Measurements from ENCODE around the gene EYS.
A peak's percentile ranks its signal among the peaks of the same experiment; 100 is the strongest.

EYS gene

GRCh38 chr6:64230530-64230929 lies 1476.5 kb downstream of the EYS start:
- no peak for DNase-seq
- no peaks in the 10 kb centered on the region for H3K79me1 ChIP-seq (replicated peaks; ENCODE audit: low read length, poor library complexity, severe bottlenecking)
- no peak overlapping the region for H3K23ac ChIP-seq (ENCODE audit: low read length in 2 of 2)
- H3K27ac ChIP-seq (ENCODE audit: low read length, poor library complexity, severe bottlenecking) = no peak overlapping the region
- H4K91ac ChIP-seq (ENCODE audit: low read length) = no peak overlapping the region
- peak overlapping the region in 1 of 2 experiments; percentile 14 for H2BK12ac ChIP-seq (ENCODE audit: low read length in 2 of 2)
- 73% methylated on average over 1 of the region's 1 CpG for WGBS
- H3K18ac ChIP-seq (ENCODE audit: low read depth in 1 of 2, low read length in 2 of 2) = no peak overlapping the region
- H3K9me3 ChIP-seq (ENCODE audit: control insufficient read depth, low read length) = no peaks in the 10 kb centered on the region
- no peak overlapping the region for H3K4me2 ChIP-seq (ENCODE audit: low read length, poor library complexity, severe bottlenecking)
- no peak overlapping the region for H3K9ac ChIP-seq (ENCODE audit: low read length)
- H3K36me3 ChIP-seq (ENCODE audit: control insufficient read depth in 1 of 2, insufficient read depth in 2 of 2, low read depth in 1 of 2, low read length in 2 of 2) = no peaks in the 10 kb centered on the region
- no peak overlapping the region for H3K4ac ChIP-seq (ENCODE audit: low read depth in 1 of 2, low read length in 2 of 2)
- no peak overlapping the region for H3K14ac ChIP-seq (ENCODE audit: low read length in 2 of 2)
- H3K4me3 ChIP-seq (ENCODE audit: insufficient read depth in 1 of 2, low read depth in 1 of 2, low read length in 2 of 2) = no peak overlapping the region
- H2BK15ac ChIP-seq (ENCODE audit: low read depth, poor library complexity, severe bottlenecking) = no peak overlapping the region
- H3K27me3 ChIP-seq (ENCODE audit: control insufficient read depth in 1 of 2, insufficient read depth in 1 of 2, low read length in 2 of 2) = no peaks in the 10 kb centered on the region
- no peak overlapping the region for H2BK120ac ChIP-seq (ENCODE audit: low read depth, low read length)
- H2AFZ ChIP-seq (ENCODE audit: low read depth, low read length) = no peak overlapping the region
- no peak overlapping the region for H2BK5ac ChIP-seq (ENCODE audit: low read depth, low read length, poor library complexity, severe bottlenecking)
- no peak overlapping the region for H4K8ac ChIP-seq (ENCODE audit: low read length)
- no peak overlapping the region for H2AK5ac ChIP-seq (ENCODE audit: low read length, severe bottlenecking)
- H3K4me1 ChIP-seq (ENCODE audit: control insufficient read depth, insufficient read depth, low read depth, low read length) = no peaks in the 10 kb centered on the region

GRCh38 chr6:64227863-64228262 lies 1479.2 kb downstream of the EYS start:
- H3K14ac ChIP-seq (ENCODE audit: low read length in 2 of 2) = no peak overlapping the region
- H3K9me3 ChIP-seq (ENCODE audit: control insufficient read depth, low read length) = no peaks in the 10 kb centered on the region
- no peak overlapping the region for H2BK12ac ChIP-seq (ENCODE audit: low read length in 2 of 2)
- no peaks in the 10 kb centered on the region for H3K36me3 ChIP-seq (ENCODE audit: control insufficient read depth in 1 of 2, insufficient read depth in 2 of 2, low read depth in 1 of 2, low read length in 2 of 2)
- no CpG with 5 or more reads among the region's 1 CpG for WGBS
- H3K27ac ChIP-seq (ENCODE audit: low read length, poor library complexity, severe bottlenecking) = no peak overlapping the region
- no peak overlapping the region for H3K9ac ChIP-seq (ENCODE audit: low read length)
- no peak overlapping the region for H3K4me2 ChIP-seq (ENCODE audit: low read length, poor library complexity, severe bottlenecking)
- H3K4me3 ChIP-seq (ENCODE audit: insufficient read depth in 1 of 2, low read depth in 1 of 2, low read length in 2 of 2) = no peak overlapping the region
- H2AK5ac ChIP-seq (ENCODE audit: low read length, severe bottlenecking) = no peak overlapping the region
- no peak overlapping the region for H2BK120ac ChIP-seq (ENCODE audit: low read depth, low read length)
- H4K8ac ChIP-seq (ENCODE audit: low read length) = no peak overlapping the region
- H2BK5ac ChIP-seq (ENCODE audit: low read depth, low read length, poor library complexity, severe bottlenecking) = no peak overlapping the region
- H3K18ac ChIP-seq (ENCODE audit: low read depth in 1 of 2, low read length in 2 of 2) = no peak overlapping the region
- H3K4me1 ChIP-seq (ENCODE audit: control insufficient read depth, insufficient read depth, low read depth, low read length) = no peaks in the 10 kb centered on the region
- H2BK15ac ChIP-seq (ENCODE audit: low read depth, poor library complexity, severe bottlenecking) = no peak overlapping the region
- no peaks in the 10 kb centered on the region for H3K27me3 ChIP-seq (ENCODE audit: control insufficient read depth in 1 of 2, insufficient read depth in 1 of 2, low read length in 2 of 2)
- no peak overlapping the region for H3K23ac ChIP-seq (ENCODE audit: low read length in 2 of 2)
- no peak for DNase-seq
- no peaks in the 10 kb centered on the region for H3K79me1 ChIP-seq (replicated peaks; ENCODE audit: low read length, poor library complexity, severe bottlenecking)
- no peak overlapping the region for H2AFZ ChIP-seq (ENCODE audit: low read depth, low read length)
- no peak overlapping the region for H3K4ac ChIP-seq (ENCODE audit: low read depth in 1 of 2, low read length in 2 of 2)
- no peak overlapping the region for H4K91ac ChIP-seq (ENCODE audit: low read length)

- Histone ChIP-seq H3K27me3 (ENCODE audit: control insufficient read depth in 1 of 2, insufficient read depth in 1 of 2, low read length in 2 of 2) (no peaks in the 10 kb centered on the region), H3K18ac (ENCODE audit: low read depth in 1 of 2, low read length in 2 of 2) (no peak overlapping the region), H2BK5ac (ENCODE audit: low read depth, low read length, poor library complexity, severe bottlenecking) (no peak overlapping the region), H2BK12ac (ENCODE audit: low read length in 2 of 2) (no peak overlapping the region), H4K8ac (ENCODE audit: low read length) (no peak overlapping the region), H3K9me3 (ENCODE audit: control insufficient read depth, low read length) (no peaks in the 10 kb centered on the region), H4K91ac (ENCODE audit: low read length) (no peak overlapping the region), H2BK15ac (ENCODE audit: low read depth, poor library complexity, severe bottlenecking) (no peak overlapping the region), H2AFZ (ENCODE audit: low read depth, low read length) (no peak overlapping the region), H2BK120ac (ENCODE audit: low read depth, low read length) (no peak overlapping the region), H3K4me1 (ENCODE audit: control insufficient read depth, insufficient read depth, low read depth, low read length) (no peaks in the 10 kb centered on the region), H3K14ac (ENCODE audit: low read length in 2 of 2) (no peak overlapping the region), H3K79me1 (replicated peaks; ENCODE audit: low read length, poor library complexity, severe bottlenecking) (no peaks in the 10 kb centered on the region), H3K4me2 (ENCODE audit: low read length, poor library complexity, severe bottlenecking) (no peak overlapping the region), H3K36me3 (ENCODE audit: control insufficient read depth in 1 of 2, insufficient read depth in 2 of 2, low read depth in 1 of 2, low read length in 2 of 2) (no peaks in the 10 kb centered on the region), H3K4ac (ENCODE audit: low read depth in 1 of 2, low read length in 2 of 2) (no peak overlapping the region), H2AK5ac (ENCODE audit: low read length, severe bottlenecking) (no peak overlapping the region), H3K23ac (ENCODE audit: low read length in 2 of 2) (no peak overlapping the region), H3K27ac (ENCODE audit: low read length, poor library complexity, severe bottlenecking) (no peak overlapping the region), H3K9ac (ENCODE audit: low read length) (no peak overlapping the region), H3K4me3 (ENCODE audit: insufficient read depth in 1 of 2, low read depth in 1 of 2, low read length in 2 of 2) (no peak overlapping the region)
- DNase-seq = no peak
Measured at GRCh38 chr6:64225503-64225902, 1481.5 kb downstream of the EYS start.

GRCh38 chr6:64224819-64225218 lies 1482.2 kb downstream of the EYS start:
- Histone ChIP-seq H2AK5ac (ENCODE audit: low read length, severe bottlenecking) (no peak overlapping the region), H2BK5ac (ENCODE audit: low read depth, low read length, poor library complexity, severe bottlenecking) (no peak overlapping the region), H2BK12ac (ENCODE audit: low read length in 2 of 2) (no peak overlapping the region), H2BK15ac (ENCODE audit: low read depth, poor library complexity, severe bottlenecking) (no peak overlapping the region), H3K4me1 (ENCODE audit: control insufficient read depth, insufficient read depth, low read depth, low read length) (no peaks in the 10 kb centered on the region), H3K9ac (ENCODE audit: low read length) (no peak overlapping the region), H4K8ac (ENCODE audit: low read length) (no peak overlapping the region), H3K23ac (ENCODE audit: low read length in 2 of 2) (no peak overlapping the region), H3K4ac (ENCODE audit: low read depth in 1 of 2, low read length in 2 of 2) (no peak overlapping the region), H3K18ac (ENCODE audit: low read depth in 1 of 2, low read length in 2 of 2) (no peak overlapping the region), H3K36me3 (ENCODE audit: control insufficient read depth in 1 of 2, insufficient read depth in 2 of 2, low read depth in 1 of 2, low read length in 2 of 2) (no peaks in the 10 kb centered on the region), H3K27ac (ENCODE audit: low read length, poor library complexity, severe bottlenecking) (no peak overlapping the region), H4K91ac (ENCODE audit: low read length) (no peak overlapping the region), H2AFZ (ENCODE audit: low read depth, low read length) (no peak overlapping the region), H3K27me3 (ENCODE audit: control insufficient read depth in 1 of 2, insufficient read depth in 1 of 2, low read length in 2 of 2) (no peaks in the 10 kb centered on the region), H3K14ac (ENCODE audit: low read length in 2 of 2) (no peak overlapping the region), H3K4me3 (ENCODE audit: insufficient read depth in 1 of 2, low read depth in 1 of 2, low read length in 2 of 2) (no peak overlapping the region), H3K79me1 (replicated peaks; ENCODE audit: low read length, poor library complexity, severe bottlenecking) (no peaks in the 10 kb centered on the region), H3K4me2 (ENCODE audit: low read length, poor library complexity, severe bottlenecking) (no peak overlapping the region), H3K9me3 (ENCODE audit: control insufficient read depth, low read length) (no peaks in the 10 kb centered on the region), H2BK120ac (ENCODE audit: low read depth, low read length) (no peak overlapping the region)
- DNase-seq = no peak
- WGBS = 75% methylated on average over 1 of the region's 1 CpG

Data from mesenchymal stem cell (in vitro differentiated cells and primary cell).